GM18502 (cell line): ENCODE data around the gene SUPT7L.
A peak's percentile ranks its signal among the peaks of the same experiment; 100 is the strongest.
"Not testable (repeated sequence)": the region's sequence is repeated elsewhere in the genome, so short reads cannot be mapped to it uniquely, and the experiment has no call there.

ENCODE experiments used
- ATAC-seq: cut with Tn5 transposase; IDR thresholded peaks from one replicate; pipeline ENCODE4 v1.9.1; 2021; ENCODE audit warnings: mild to moderate bottlenecking; ENCODE audit not compliant: unreplicated experiment, poor library complexity

The SUPT7L gene

DNA sequence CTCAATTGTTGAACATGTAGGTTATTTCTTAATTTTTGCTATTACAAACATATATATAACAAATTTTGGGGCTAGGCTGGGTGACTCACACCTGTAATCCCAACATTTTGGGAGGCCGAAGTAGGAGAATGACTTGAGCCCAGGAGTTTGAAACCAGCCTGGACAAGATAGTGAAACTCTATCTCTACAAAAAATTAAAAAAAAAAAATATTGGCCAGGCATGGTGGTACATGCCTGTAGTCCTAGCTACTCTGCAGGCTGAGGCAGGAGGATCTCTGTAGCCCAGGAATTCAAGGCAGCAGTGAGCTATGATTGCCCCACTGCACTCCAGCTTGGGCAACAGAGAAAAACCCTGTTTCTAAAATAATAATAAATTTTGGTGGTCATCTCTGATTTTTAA is 23.8 kb upstream of the SUPT7L start:
- no peak for ATAC-seq

- no peak for ATAC-seq
Observed at GRCh38 chr2:27685577-27685976, 22.2 kb upstream of the SUPT7L start.

DNA sequence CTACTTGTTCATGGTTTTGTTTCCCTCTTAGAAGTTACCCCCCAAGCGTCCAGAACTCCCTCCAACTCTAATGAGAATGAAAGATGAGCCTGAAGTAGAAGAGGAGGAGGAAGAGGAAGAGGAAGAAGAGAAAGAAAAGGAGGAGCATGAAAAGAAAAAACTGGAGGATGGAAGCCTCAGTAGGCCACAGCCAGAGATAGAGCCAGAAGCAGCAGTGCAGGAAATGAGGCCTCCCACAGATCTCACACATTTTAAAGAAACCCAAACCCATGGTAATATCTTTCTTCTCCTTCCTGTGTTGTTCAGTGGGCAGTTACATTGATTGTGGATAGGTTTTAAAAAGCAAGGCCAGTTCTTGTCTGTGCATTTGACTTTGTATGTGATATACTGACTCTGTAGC is 21.6 kb upstream of the SUPT7L start:
- not testable (repeated sequence) for ATAC-seq

- peak; percentile 66 for ATAC-seq
Observed at GRCh38 chr2:27683390-27684071, 20.1 kb upstream of the SUPT7L start.

GRCh38 chr2:27682334-27682771 is 18.9 kb upstream of the SUPT7L start:
- not testable (repeated sequence) for ATAC-seq

GRCh38 chr2:27681841-27682240 is 18.4 kb upstream of the SUPT7L start:
- no peak for ATAC-seq

DNA sequence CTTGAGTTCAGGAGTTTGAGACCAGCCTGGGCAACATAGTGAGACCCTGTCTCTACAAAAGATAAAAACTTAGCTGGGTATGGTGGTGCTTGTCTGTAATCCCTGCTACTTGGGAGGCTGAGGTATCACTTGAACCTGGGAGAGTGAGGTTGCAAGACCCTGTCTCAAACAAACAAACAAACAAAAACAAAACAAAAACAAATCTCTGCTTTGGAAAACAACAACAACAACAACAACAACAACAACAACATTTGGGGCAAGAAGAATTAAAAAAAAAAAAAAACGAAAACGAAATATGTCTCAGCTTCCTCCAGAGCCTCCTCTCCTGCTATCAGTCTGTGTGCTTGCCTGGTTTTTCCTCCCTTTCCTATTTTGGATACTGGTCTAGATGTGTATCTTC is 17.2 kb upstream of the SUPT7L start:
- no peak for ATAC-seq

DNA sequence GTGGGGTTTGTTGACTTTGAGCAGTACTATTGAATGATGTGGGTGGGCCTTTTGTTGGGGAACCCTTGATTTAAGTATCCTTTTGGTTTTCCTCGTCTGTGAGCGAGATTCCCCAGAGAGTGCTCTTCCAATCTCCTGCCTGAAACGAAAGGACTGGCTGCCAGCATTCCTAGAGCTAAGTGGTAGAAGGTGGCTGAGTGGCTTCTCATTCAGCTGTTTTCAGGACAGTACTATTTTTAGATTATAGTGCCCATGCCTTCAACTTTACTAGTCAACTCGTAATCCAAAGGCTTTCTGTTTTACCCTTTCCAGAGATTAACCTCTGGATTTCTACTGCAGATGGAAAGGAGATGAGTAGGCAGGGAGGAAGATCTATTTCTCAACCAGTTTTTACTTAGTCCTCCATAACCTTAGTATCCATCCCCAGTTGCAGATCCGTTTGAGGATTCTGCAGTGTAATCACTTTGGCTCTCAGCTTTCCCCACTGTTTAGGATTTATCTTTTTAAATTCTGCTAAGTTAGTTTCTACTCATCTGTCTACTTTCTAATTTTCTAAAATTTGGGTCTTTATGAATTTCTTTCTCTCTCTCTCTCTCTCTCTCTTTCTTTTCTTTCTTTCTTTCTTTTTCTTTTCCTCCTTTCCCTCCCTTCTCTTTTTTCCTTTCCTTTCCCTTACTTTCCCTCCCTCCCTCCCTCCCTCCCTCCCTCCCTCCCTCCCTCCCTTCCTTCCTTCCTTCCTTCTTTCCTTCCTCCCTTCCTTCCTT is 9.5 kb upstream of the SUPT7L start:
- ATAC-seq = no peak

GRCh38 chr2:27671235-27671634 is 7.8 kb upstream of the SUPT7L start:
- ATAC-seq = no peak

DNA sequence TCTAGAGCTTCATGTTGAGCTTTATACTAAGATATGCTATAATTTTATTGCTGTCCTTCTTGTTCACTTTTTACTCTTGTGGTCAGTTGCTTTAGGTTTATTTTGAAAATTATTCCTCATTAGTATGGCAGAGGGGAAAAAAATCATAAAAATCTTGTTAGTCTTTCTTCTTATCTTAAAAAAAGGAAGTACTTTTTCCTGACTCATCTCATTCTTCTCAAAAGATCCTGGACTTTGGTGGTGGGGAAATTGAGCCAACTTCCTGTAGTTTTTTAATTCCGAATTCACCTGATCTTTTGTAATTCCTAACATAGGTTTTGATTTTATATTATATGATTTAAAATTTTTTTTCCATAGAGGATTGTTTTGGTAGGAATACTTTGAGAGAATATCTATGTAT is 4.0 kb upstream of the SUPT7L start:
- ATAC-seq = no peak

- no peak for ATAC-seq
Observed at GRCh38 chr2:27664622-27665363, 1.4 kb upstream of the SUPT7L start.

DNA sequence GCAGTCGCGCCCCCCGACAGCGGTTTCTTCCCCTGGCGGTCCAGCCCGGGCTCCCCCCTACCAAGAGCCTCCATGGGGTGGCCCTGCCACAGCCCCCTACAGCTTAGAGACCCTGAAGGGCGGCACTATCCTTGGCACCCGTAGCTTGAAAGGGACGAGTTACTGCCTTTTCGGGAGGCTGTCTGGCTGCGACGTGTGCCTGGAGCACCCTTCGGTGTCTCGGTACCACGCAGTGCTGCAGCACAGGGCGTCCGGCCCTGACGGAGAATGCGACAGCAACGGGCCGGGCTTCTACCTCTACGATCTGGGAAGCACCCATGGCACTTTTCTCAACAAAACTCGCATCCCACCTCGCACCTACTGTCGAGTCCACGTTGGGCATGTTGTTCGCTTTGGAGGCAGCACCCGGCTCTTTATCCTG is 750 bp upstream of the SUPT7L start:
- peak; percentile 45 for ATAC-seq

- ATAC-seq = no peak
Observed at GRCh38 chr2:27661371-27661770, 2.0 kb downstream of the SUPT7L start.

DNA sequence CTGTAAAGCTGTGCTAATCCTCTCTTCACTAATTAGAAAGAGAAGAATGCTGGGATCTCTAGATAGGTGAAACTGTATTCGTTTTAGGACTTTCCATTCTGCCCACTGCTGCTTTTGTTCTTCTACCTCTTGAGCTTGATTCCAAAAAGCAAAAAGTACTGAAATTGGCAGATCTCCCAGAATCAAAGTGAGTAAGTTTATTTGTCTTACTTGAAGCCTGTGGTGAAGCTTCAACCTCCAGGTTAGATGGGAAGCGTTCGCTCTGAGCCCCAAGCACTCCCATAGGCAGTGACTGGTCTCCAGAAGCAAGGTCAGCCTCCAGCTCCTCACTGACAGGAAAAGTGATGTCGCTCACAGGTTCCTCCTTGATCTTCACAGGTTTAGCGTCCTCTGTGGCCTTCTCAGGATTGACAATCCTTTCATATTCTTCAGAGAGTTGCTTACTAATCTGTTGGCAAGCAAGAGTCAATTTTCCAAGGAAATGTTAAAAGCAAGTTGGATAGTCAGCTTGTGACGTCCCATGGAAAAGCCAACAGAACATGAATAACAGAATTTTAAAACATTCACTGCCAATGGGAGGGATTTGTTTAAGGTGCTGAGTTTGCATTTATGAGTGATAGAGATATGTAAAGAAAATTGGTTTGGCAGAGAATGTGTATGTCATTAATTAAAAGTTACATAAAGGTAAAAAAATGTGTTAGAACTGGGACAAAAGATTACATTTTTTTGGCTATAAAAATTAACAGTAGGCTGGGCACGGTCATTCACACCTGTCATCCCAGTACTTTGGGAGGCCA is 8.1 kb downstream of the SUPT7L start:
- no peak for ATAC-seq

GRCh38 chr2:27653397-27653796 is 10.0 kb downstream of the SUPT7L start:
- no peak for ATAC-seq

GRCh38 chr2:27652790-27653189 is 10.6 kb downstream of the SUPT7L start:
- ATAC-seq = no peak

DNA sequence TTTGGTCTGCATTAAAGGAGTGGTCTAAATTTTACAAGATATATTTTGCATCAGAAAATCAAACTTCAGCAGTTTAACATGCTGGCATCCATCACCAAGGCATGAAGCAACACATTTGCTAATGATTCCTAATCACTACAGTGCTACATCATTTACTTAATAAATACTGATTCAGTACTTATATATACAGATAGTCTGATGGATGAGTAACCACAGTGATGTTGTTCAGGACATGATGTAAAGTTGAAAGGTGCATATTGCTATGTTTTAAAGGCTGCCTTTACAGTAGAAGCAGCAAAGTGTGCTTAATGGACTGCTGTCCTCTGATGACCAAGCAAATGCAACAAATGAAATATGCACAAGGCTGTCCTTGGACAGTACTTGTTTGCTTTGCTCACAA is 11.1 kb downstream of the SUPT7L start:
- ATAC-seq = no peak

DNA sequence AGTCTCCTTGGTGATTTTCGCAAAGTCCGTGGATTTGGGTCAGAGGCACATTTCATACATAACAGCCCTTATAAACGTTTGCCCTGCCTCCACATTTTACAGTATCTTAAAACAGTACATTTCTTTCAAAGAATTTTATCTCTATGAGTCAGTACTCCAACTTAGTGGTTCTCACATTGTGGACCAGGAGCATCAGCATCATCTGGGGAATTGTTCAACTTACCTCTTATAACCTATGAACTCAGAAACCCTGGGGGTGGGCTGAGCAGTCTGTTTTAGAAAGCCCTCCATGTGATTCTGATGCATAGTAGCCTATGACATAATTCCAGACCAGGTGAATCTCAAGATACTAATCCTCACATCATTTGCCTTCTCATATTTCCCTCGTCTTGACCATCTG is 12.4 kb downstream of the SUPT7L start:
- no peak for ATAC-seq

DNA sequence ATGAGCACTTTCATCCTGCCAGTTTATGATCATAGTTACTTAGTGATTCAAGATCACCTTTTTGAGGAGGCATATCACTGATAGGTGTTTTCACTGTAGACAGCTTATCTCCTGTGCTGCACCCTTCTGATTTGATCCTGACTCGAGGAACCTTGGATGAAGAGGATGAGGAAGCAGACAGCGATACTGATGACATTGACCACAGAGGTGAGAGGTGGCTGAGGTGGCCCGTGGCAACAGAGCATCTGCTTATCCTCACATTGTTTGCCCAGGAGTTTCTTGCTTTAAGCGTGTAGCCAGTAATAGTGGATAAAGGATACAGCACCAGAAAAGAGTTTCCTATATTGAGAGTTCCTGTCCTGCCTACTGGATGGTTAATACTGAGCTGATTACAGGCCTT is 15.7 kb downstream of the SUPT7L start:
- no peak for ATAC-seq

DNA sequence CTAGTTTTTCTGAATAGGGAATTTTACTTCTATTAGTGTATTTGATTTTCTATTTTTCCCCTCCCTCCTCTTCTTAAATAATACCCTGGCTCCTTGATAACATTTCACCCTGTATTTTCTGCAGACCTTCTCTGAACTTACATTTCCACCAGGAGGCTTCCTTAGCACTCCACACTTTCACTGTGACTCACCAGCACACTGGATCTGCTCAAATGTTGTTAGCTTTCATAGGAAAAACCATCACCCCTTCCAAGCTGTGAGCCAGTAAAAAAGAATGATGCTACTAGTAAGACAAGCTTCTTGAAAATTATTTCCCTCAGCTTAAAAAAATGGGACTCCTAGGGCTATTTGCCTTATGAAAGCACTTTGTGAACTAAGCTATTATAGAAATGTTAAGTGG is 16.1 kb downstream of the SUPT7L start:
- ATAC-seq = no peak
